GM12878 (cell line): ENCODE results near the gene TMC8. TPM values are rescaled to one million over a fixed set of nuclear protein-coding genes. Genes with fewer than 3 reads are reported as not detected.

Source experiments
- ATAC-seq: fragments of 200-7000 bp; cut with Tn5 transposase; 3 replicates; pipeline ENCODE4 v1.9.1; 2020; ENCODE audit warnings: mild to moderate bottlenecking, moderate library complexity
- BruUV-seq: library from RNA; stranded (reverse); fragments of 400-500 nt; replicated peaks from 2 replicates; lab custom pipeline; 2021; lab: Mats Ljungman, UMichigan
- CTCF ChIA-PET: fragments of 300-600 bp; sonication (Branson Sonifier 250); formaldehyde crosslinking; extraction: SDS; loops from one replicate; lab custom pipeline; 2021; ENCODE audit warnings: inconsistent platforms; lab: Yijun Ruan, JAX
- POLR2A ChIA-PET: fragments of 350-600 bp; formaldehyde crosslinking; extraction: SDS; loops from one replicate; lab custom pipeline; 2021; ENCODE audit warnings: inconsistent platforms; lab: Charles Lee
- RAD21 ChIA-PET: fragments of 300-600 bp; sonication (Branson Sonifier 250); formaldehyde crosslinking; loops from one replicate; lab custom pipeline; 2023; ENCODE audit warnings: antibody characterized with exemption; ENCODE audit not compliant: unreplicated experiment; lab: Charles Lee
- SMC1A ChIA-PET: fragments of 300-600 bp; sonication (Branson Sonifier 250); formaldehyde crosslinking; loops from one replicate; lab custom pipeline; 2023; ENCODE audit not compliant: unreplicated experiment, uncharacterized antibody; lab: Charles Lee
- DNase-seq: peaks from one replicate; pipeline ENCODE4 v3.0.0-alpha.2; 2011; ENCODE audit warnings: low read depth, low spot score
- FAIRE-seq: peaks from 3 replicates; lab custom pipeline; 2011; peaks lifted over from hg19 to GRCh38; lab: Jason Lieb, UNC
- H2AFZ ChIP-seq: 2 replicates; pipeline ENCODE4 v1.6.0; 2011; ENCODE audit warnings: low read depth, low read length, control low read depth; ENCODE audit not compliant: control insufficient read depth
- H3K27ac ChIP-seq: 2 replicates; pipeline ENCODE4 v1.5.1; 2011; ENCODE audit warnings: control low read depth; ENCODE audit not compliant: control insufficient read depth, insufficient read depth
- H3K27me3 ChIP-seq, 2 experiments: replicated peaks in 1 of 2; 2 replicates each; pipeline versions ENCODE4 v1.6.0 to v1.6.1; 2011; ENCODE audit warnings: low read length in 1 of 2; ENCODE audit not compliant: control insufficient read depth in 2 of 2, insufficient read depth in 2 of 2
- H3K36me3 ChIP-seq, 2 experiments: 2 replicates each; pipeline ENCODE4 v1.5.1; 2011; ENCODE audit warnings: low read length in 1 of 2; ENCODE audit not compliant: control insufficient read depth in 2 of 2, insufficient read depth in 2 of 2
- H3K4me1 ChIP-seq: 2 replicates; pipeline ENCODE4 v1.6.1; 2011; ENCODE audit warnings: mild to moderate bottlenecking, low read length, moderate library complexity, mixed read lengths; ENCODE audit not compliant: control insufficient read depth, insufficient read depth
- H3K4me2 ChIP-seq: 2 replicates; pipeline ENCODE4 v1.6.0; 2011; ENCODE audit warnings: control low read depth; ENCODE audit not compliant: control insufficient read depth, insufficient read depth
- H3K4me3 ChIP-seq: fragments of 200-600 bp; sonication (generic); 2 replicates; pipeline ENCODE4 v1.5.1; 2016
- H3K79me2 ChIP-seq: 2 replicates; pipeline ENCODE4 v1.6.0; 2011; ENCODE audit warnings: low read length; ENCODE audit not compliant: control insufficient read depth, insufficient read depth
- H3K9ac ChIP-seq: 2 replicates; pipeline ENCODE4 v1.8.0; 2011; ENCODE audit warnings: low read length, control low read depth, mixed read lengths; ENCODE audit not compliant: control insufficient read depth, insufficient read depth
- H3K9me3 ChIP-seq: replicated peaks from 3 replicates; pipeline ENCODE4 v1.5.1; 2011; ENCODE audit warnings: mild to moderate bottlenecking, low read length; ENCODE audit not compliant: control insufficient read depth, insufficient read depth
- H4K20me1 ChIP-seq: 2 replicates; pipeline ENCODE4 v1.6.0; 2011; ENCODE audit not compliant: control insufficient read depth, insufficient read depth
- CEBPB ChIP-seq, 2 experiments: fragments of 150-350 bp in 1 of 2; IDR thresholded peaks; 2 replicates each; pipeline ENCODE4 v1.6.1; 2012 to 2014; ENCODE audit warnings: low read depth in 2 of 2, low read length in 2 of 2, borderline replicate concordance in 1 of 2, inconsistent platforms in 1 of 2
- EZH2 ChIP-seq: IDR thresholded peaks from 2 replicates; pipeline ENCODE4 v1.6.1; 2012; ENCODE audit warnings: low read depth, mild to moderate bottlenecking, control low read depth, inconsistent platforms, low read length, borderline replicate concordance; ENCODE audit not compliant: control insufficient read depth
- IRF3 ChIP-seq: fragments of 450-650 bp; IDR thresholded peaks from 2 replicates; pipeline ENCODE4 v1.6.1; 2014; ENCODE audit warnings: mild to moderate bottlenecking
- MEF2B ChIP-seq: fragments of 450-650 bp; IDR thresholded peaks from 2 replicates; pipeline ENCODE4 v1.6.1; 2018; ENCODE audit warnings: mild to moderate bottlenecking, moderate library complexity; ENCODE audit not compliant: partially characterized antibody, poor library complexity, severe bottlenecking
- MTA3 ChIP-seq: IDR thresholded peaks from 2 replicates; pipeline ENCODE4 v1.6.1; 2012; ENCODE audit warnings: low read length, inconsistent platforms, borderline replicate concordance
- NBN ChIP-seq: fragments of 450-650 bp; IDR thresholded peaks from 2 replicates; pipeline ENCODE4 v1.6.1; 2016
- POLR2A ChIP-seq: IDR thresholded peaks from 2 replicates; pipeline ENCODE4 v1.6.1; 2011; ENCODE audit warnings: low read depth, mild to moderate bottlenecking, low read length
- POLR2AphosphoS5 ChIP-seq: IDR thresholded peaks from 2 replicates; pipeline ENCODE4 v1.6.1; 2011; ENCODE audit warnings: mild to moderate bottlenecking, low read length, inconsistent platforms
- ZNF384 ChIP-seq: IDR thresholded peaks from 2 replicates; pipeline ENCODE4 v1.6.1; 2012; ENCODE audit warnings: low read depth, mild to moderate bottlenecking, low read length, improper control_type of control experiment, borderline replicate concordance
- ZZZ3 ChIP-seq: IDR thresholded peaks from 2 replicates; pipeline ENCODE4 v1.6.1; 2011; ENCODE audit warnings: low read depth; ENCODE audit not compliant: control insufficient read depth, insufficient read length
- WGBS: methylation state at CpG from one replicate; pipeline ENCODE4 v1.1.6; 2016; ENCODE audit warnings: low lambda C conversion rate; ENCODE audit not compliant: insufficient replicate concordance, insufficient coverage; ENCODE audit errors: missing lambda C conversion rate; 5-methylcytosine and 5-hydroxymethylcytosine counted together
- in situ Hi-C: fragments of 300-500 bp; cut with MboI; formaldehyde crosslinking; loops from 9 replicates; pipeline ENCODE4 v1.14.3; 2018; ENCODE audit warnings: mixed read lengths
- intact Hi-C: fragments of 100-400 bp; cut with micrococcal nuclease; formaldehyde crosslinking; loops from one replicate; pipeline ENCODE4 v1.14.2; 2022; ENCODE audit not compliant: unreplicated experiment
- polyA plus RNA-seq, 11 experiments: library from polyadenylated mRNA; depleted of rRNA in 4 of 11; unstranded in 6 of 11; stranded (reverse) in 5 of 11; fragments of >200 nt; fragmentation: Nextera tagmentation in 4 of 11; fragmentation: Illumina TruSeq in 1 of 11; extraction: Ambion mirVana in 4 of 11; extraction: Trizol in 1 of 11; gene quantifications; 1 replicate in 1 of 11; 2 replicates in 10 of 11; pipeline versions ENCODE4 v1.2.1 to v1.2.3, GENCODE V29; 2011 to 2016; ENCODE audit warnings: inconsistent platforms in 2 of 11, missing spikeins in 2 of 11, low read depth in 1 of 11
- total RNA-seq, 4 experiments: library from RNA; depleted of rRNA in 3 of 4; stranded (reverse); fragments of >200 nt in 3 of 4; fragmentation: Illumina TruSeq in 1 of 4; extraction: Trizol in 1 of 4; gene quantifications; 2 replicates each; pipeline versions ENCODE4 v1.2.1 to v1.2.3, GENCODE V29; 2013 to 2021

Gene TMC8
- total and polyA plus RNA-seq, 10 of the 15 experiments (the other 5 are each of a cell fraction or from before 2014, with no cell fraction given): 2.7 to 128 (median 40.0) TPM

DNA sequence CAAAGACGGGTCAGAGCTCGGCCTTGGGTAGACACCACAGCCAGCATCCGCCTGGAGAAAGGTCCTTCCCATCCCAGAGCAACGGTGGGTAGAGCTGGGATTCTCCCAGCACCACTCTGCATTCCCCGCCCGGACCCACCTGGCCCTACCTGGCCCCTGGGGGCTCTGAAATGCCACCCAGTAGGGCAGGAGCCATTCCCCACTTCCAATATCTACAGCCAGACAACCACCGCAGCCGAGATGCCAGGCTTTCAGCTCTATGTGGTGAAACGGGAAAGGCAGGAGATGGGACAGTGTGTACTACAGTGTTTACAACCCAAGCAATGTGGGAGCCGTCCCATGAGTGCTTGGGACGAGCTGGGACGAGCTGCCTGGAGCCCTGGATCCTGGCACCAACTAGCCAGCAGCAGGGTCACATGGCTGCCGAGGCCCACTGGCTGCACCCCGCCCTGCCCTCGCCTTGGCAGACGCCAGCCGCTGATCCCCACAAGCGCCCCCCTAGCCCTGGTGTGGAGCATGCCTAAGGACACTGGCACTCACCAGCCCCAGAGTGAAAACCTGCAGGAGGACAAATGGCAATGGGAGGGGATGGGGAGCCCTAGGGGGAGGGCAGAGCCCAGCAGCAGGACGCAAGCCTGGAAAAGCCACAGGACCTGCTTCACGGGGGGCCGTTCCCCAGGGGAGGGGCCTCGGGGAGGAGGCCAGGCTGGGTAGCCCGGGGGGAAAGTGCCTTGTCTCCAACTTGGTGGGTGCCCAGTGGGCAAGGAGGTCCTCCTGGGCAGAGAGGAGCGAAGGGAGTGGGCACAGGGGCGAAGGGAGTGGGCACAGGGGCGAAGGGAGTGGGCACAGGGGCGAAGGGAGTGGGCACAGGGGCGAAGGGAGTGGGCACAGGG, 15.5 kb upstream of the TMC8 start:
- Histone ChIP-seq H3K79me2 (peaks cover 2% of the 10 kb centered on the region), H3K9me3 (no peaks in the 10 kb centered on the region), H3K27me3 (no peaks in the 10 kb centered on the region), H3K4me1 (peaks cover 27% of the 10 kb centered on the region), H3K4me2 (0 out of 2 replicates have a peak overlapping the region, but pooled peaks have one; percentile 59), H3K36me3 (peaks cover 27 to 36% of the 10 kb centered on the region in 2 experiments), H3K9ac (no peak overlapping the region), H3K27ac (no peak overlapping the region), H2AFZ (no peak overlapping the region), H4K20me1 (peaks cover 5% of the 10 kb centered on the region; the same call in 1 of the 2 replicates), H3K4me3 (no peak overlapping the region)
- ChIA-PET CTCF (interaction anchor here (0.8 to 5.0 kb wide), 6 partner anchors 20 to 62 kb away, joined by 3 to 46 read pairs (median 8); no protein-coding TSS in a partner anchor), SMC1A (interaction anchor here (1.0 to 1.6 kb wide), 2 partner anchors 15 to 129 kb away, joined by 3 to 5 read pairs; partner anchors contain the start of gene TMC8), RAD21 (interaction anchor here (1.0 to 2.9 kb wide), 4 partner anchors 11 to 95 kb away, joined by 3 to 14 read pairs (median 4); no protein-coding TSS in a partner anchor), POLR2A (interaction anchor here (0.5 to 1.9 kb wide), 6 partner anchors 10 to 123 kb away, joined by 3 to 8 read pairs (median 4); no protein-coding TSS in a partner anchor)
- ATAC-seq (no peak), FAIRE-seq (no peak), DNase-seq (no peak)
- WGBS: 86% methylated on average over 24 of the region's 28 CpGs
- no TSS peak for BruUV-seq
- in situ Hi-C loops (loop anchor here (5.0 kb wide), 1 partner anchor 62 kb away; no protein-coding TSS in a partner anchor), intact Hi-C loops (no loop called here)
- TF ChIP-seq CEBPB (IDR thresholded peaks at IDR 0.05; ENCODE audit: borderline replicate concordance in 1 of 2, low read depth in 2 of 2, low read length in 2 of 2) (no peak), POLR2AphosphoS5 (0 out of 2 replicates have a peak, but pooled peaks have one; percentile 8), MEF2B (no peak), IRF3 (no peak), POLR2A (peak; percentile 69), NBN (no peak), MTA3 (no peak), ZZZ3 (no peak), EZH2 (no peak), ZNF384 (no peak)
